GM23338 (cell line): ENCODE measurements around the gene OTUD7B. TPM values are rescaled to one million over a fixed set of nuclear protein-coding genes. Genes with fewer than 3 reads are reported as not detected.

ENCODE experiments used
- ATAC-seq: fragments of 200-7000 bp; cut with Tn5 transposase; 3 replicates; pipeline ENCODE4 v1.9.1; 2020
- DNase-seq: peaks from one replicate; pipeline ENCODE4 v3.0.0-alpha.2; 2015; ENCODE audit warnings: low spot score
- H2AFZ ChIP-seq: fragments of 200-600 bp; sonication (generic); 2 replicates; pipeline ENCODE4 v1.8.0; 2016; ENCODE audit warnings: antibody characterized with exemption, mild to moderate bottlenecking, moderate library complexity
- H3F3A ChIP-seq: fragments of 200-600 bp; sonication (generic); replicated peaks from 2 replicates; pipeline ENCODE4 v1.8.0; 2017; ENCODE audit warnings: antibody characterized with exemption, mixed run types, low read depth
- H3K27ac ChIP-seq: fragments of 200-600 bp; sonication (generic); 2 replicates; pipeline ENCODE4 v1.6.1; 2016; ENCODE audit warnings: low read depth
- H3K27me3 ChIP-seq: fragments of 200-600 bp; sonication (generic); 2 replicates; pipeline ENCODE4 v1.8.0; 2016; ENCODE audit warnings: mild to moderate bottlenecking, mixed run types, moderate library complexity; ENCODE audit not compliant: insufficient read depth
- H3K36me3 ChIP-seq: fragments of 200-600 bp; sonication (generic); 2 replicates; pipeline ENCODE4 v1.8.0; 2016; ENCODE audit warnings: mild to moderate bottlenecking; ENCODE audit not compliant: insufficient read depth
- H3K4me1 ChIP-seq: fragments of 200-600 bp; sonication (generic); 2 replicates; pipeline ENCODE4 v1.8.0; 2016; ENCODE audit warnings: mild to moderate bottlenecking, moderate library complexity; ENCODE audit not compliant: insufficient read depth
- H3K4me2 ChIP-seq: fragments of 200-600 bp; sonication (generic); 2 replicates; pipeline ENCODE4 v1.7.1; 2017; ENCODE audit warnings: mixed run types
- H3K4me3 ChIP-seq: fragments of 200-600 bp; sonication (generic); 2 replicates; pipeline ENCODE4 v1.6.1; 2016; ENCODE audit warnings: mixed run types
- H3K79me2 ChIP-seq: fragments of 200-600 bp; sonication (generic); replicated peaks from 2 replicates; pipeline ENCODE4 v1.8.0; 2017; ENCODE audit warnings: mild to moderate bottlenecking; ENCODE audit not compliant: insufficient read depth
- H3K9me2 ChIP-seq: fragments of 200-600 bp; sonication (generic); 2 replicates; pipeline ENCODE4 v1.8.0; 2017; ENCODE audit not compliant: insufficient read depth
- H4K20me1 ChIP-seq: fragments of 200-600 bp; sonication (generic); replicated peaks from 2 replicates; pipeline ENCODE4 v1.8.0; 2017; ENCODE audit warnings: mild to moderate bottlenecking; ENCODE audit not compliant: insufficient read depth
- H3K27ac Mint-ChIP-seq: 2 replicates; pipeline ENCODE4 v1.8.0; 2020; ENCODE audit warnings: inconsistent platforms, mild to moderate bottlenecking, moderate library complexity, mixed read lengths
- H3K27me3 Mint-ChIP-seq: 3 replicates; pipeline ENCODE4 v1.8.0; 2022; ENCODE audit warnings: low read depth, mild to moderate bottlenecking, moderate library complexity, mixed read lengths, inconsistent platforms; ENCODE audit not compliant: insufficient read depth, poor library complexity
- H3K36me3 Mint-ChIP-seq: 3 replicates; pipeline ENCODE4 v1.8.0; 2021; ENCODE audit warnings: low read depth, mild to moderate bottlenecking, inconsistent platforms, moderate library complexity, mixed read lengths
- H3K4me1 Mint-ChIP-seq: 3 replicates; pipeline ENCODE4 v1.8.0; 2020; ENCODE audit warnings: mild to moderate bottlenecking, inconsistent platforms, mixed read lengths
- H3K4me3 Mint-ChIP-seq: 3 replicates; pipeline ENCODE4 v1.8.0; 2021; ENCODE audit warnings: moderate library complexity, mild to moderate bottlenecking, inconsistent platforms, mixed read lengths
- H3K9me3 Mint-ChIP-seq: 3 replicates; pipeline ENCODE4 v1.8.0; 2020; ENCODE audit warnings: moderate library complexity, mild to moderate bottlenecking, inconsistent platforms, mixed read lengths
- CREB1 ChIP-seq: fragments of 250-450 bp; sonication (Bioruptor Pico); IDR thresholded peaks from 2 replicates; pipeline ENCODE4 v1.5.0; 2020; ENCODE audit warnings: low read depth, mild to moderate bottlenecking, moderate library complexity
- EZH2 ChIP-seq: fragments of 200-600 bp; sonication (generic); IDR thresholded peaks from one replicate; pipeline ENCODE4 v1.8.0; 2017; ENCODE audit warnings: antibody characterized with exemption, mild to moderate bottlenecking, low read depth; ENCODE audit not compliant: unreplicated experiment
- POLR2AphosphoS5 ChIP-seq: IDR thresholded peaks from 2 replicates; pipeline ENCODE4 v1.6.1; 2016; ENCODE audit warnings: antibody characterized with exemption, low read depth
- ZNF331 ChIP-seq: fragments of 250-450 bp; sonication (Bioruptor Pico); IDR thresholded peaks from 2 replicates; pipeline ENCODE4 v1.5.0; 2020; ENCODE audit warnings: low read depth, mild to moderate bottlenecking, moderate library complexity
- polyA plus RNA-seq: library from polyadenylated mRNA; unstranded; fragments of >200 nt; fragmentation: Nextera tagmentation; extraction: Ambion mirVana; gene quantifications from 2 replicates; pipeline ENCODE4 v1.2.1, GENCODE V29; 2016
- total RNA-seq: library from RNA; depleted of rRNA; stranded (reverse); fragments of >200 nt; shearing (Covaris generic); gene quantifications from 2 replicates; pipeline ENCODE4 v1.2.3, GENCODE V29; 2014
- TF ChIP-seq, protein P1 (sequence below): IDR thresholded peaks from 2 replicates; pipeline ENCODE4 v1.6.1; 2016; ENCODE audit warnings: antibody characterized with exemption
- TF ChIP-seq, protein P2 (sequence below): IDR thresholded peaks from one replicate; pipeline ENCODE4 v1.6.1; 2018; ENCODE audit warnings: antibody characterized with exemption; ENCODE audit not compliant: unreplicated experiment
- TF ChIP-seq, protein P3 (sequence below), 2 experiments: fragments of 200-600 bp in 1 of 2; sonication (generic) in 1 of 2; conservative IDR thresholded peaks; 2 replicates each; pipeline versions ENCODE4 v1.5.1 to v1.6.1; 2016 to 2017; ENCODE audit warnings: antibody characterized with exemption in 2 of 2, low read depth in 2 of 2, mild to moderate bottlenecking in 2 of 2, moderate library complexity in 1 of 2
- TF ChIP-seq, protein P4 (sequence below): fragments of 250-450 bp; sonication (Bioruptor Pico); IDR thresholded peaks from 2 replicates; pipeline ENCODE4 v1.5.0; 2020; ENCODE audit warnings: mild to moderate bottlenecking, moderate library complexity

OTUD7B gene
- total and polyA plus RNA-seq, 2 experiments from 2014 or later, result 3.7 to 9.9 TPM

DNA sequence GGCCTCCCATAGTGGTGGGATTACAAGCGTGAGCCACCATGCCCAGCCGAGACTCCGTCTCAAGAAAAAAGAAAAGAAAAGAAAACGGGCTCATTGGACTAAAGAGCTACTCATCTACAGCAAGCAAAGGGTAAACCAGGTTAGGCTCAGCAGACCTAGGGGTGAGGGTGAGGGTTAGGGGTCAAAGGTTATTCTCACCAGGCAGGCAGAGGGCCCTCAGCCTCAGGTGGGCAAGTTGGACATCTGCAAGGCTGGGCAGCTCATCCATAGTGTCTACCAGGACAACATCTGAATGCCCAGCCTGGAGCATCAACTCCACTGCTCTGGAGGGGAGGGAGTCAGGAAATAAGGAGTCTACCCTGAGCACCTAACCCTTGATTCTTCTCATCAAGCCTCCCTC, 77.3 kb downstream of the OTUD7B start (continued):
- TF ChIP-seq, protein P1, sequence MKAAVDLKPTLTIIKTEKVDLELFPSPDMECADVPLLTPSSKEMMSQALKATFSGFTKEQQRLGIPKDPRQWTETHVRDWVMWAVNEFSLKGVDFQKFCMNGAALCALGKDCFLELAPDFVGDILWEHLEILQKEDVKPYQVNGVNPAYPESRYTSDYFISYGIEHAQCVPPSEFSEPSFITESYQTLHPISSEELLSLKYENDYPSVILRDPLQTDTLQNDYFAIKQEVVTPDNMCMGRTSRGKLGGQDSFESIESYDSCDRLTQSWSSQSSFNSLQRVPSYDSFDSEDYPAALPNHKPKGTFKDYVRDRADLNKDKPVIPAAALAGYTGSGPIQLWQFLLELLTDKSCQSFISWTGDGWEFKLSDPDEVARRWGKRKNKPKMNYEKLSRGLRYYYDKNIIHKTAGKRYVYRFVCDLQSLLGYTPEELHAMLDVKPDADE, result no peak
- TF ChIP-seq ZNF331 (CRISPR knock-in tag), result no peak
- no peak for TF ChIP-seq CREB1 (CRISPR knock-in tag)
- TF ChIP-seq, protein P2, sequence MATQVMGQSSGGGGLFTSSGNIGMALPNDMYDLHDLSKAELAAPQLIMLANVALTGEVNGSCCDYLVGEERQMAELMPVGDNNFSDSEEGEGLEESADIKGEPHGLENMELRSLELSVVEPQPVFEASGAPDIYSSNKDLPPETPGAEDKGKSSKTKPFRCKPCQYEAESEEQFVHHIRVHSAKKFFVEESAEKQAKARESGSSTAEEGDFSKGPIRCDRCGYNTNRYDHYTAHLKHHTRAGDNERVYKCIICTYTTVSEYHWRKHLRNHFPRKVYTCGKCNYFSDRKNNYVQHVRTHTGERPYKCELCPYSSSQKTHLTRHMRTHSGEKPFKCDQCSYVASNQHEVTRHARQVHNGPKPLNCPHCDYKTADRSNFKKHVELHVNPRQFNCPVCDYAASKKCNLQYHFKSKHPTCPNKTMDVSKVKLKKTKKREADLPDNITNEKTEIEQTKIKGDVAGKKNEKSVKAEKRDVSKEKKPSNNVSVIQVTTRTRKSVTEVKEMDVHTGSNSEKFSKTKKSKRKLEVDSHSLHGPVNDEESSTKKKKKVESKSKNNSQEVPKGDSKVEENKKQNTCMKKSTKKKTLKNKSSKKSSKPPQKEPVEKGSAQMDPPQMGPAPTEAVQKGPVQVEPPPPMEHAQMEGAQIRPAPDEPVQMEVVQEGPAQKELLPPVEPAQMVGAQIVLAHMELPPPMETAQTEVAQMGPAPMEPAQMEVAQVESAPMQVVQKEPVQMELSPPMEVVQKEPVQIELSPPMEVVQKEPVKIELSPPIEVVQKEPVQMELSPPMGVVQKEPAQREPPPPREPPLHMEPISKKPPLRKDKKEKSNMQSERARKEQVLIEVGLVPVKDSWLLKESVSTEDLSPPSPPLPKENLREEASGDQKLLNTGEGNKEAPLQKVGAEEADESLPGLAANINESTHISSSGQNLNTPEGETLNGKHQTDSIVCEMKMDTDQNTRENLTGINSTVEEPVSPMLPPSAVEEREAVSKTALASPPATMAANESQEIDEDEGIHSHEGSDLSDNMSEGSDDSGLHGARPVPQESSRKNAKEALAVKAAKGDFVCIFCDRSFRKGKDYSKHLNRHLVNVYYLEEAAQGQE, result no peak
- TF ChIP-seq, protein P3, sequence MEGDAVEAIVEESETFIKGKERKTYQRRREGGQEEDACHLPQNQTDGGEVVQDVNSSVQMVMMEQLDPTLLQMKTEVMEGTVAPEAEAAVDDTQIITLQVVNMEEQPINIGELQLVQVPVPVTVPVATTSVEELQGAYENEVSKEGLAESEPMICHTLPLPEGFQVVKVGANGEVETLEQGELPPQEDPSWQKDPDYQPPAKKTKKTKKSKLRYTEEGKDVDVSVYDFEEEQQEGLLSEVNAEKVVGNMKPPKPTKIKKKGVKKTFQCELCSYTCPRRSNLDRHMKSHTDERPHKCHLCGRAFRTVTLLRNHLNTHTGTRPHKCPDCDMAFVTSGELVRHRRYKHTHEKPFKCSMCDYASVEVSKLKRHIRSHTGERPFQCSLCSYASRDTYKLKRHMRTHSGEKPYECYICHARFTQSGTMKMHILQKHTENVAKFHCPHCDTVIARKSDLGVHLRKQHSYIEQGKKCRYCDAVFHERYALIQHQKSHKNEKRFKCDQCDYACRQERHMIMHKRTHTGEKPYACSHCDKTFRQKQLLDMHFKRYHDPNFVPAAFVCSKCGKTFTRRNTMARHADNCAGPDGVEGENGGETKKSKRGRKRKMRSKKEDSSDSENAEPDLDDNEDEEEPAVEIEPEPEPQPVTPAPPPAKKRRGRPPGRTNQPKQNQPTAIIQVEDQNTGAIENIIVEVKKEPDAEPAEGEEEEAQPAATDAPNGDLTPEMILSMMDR (conservative IDR thresholded peaks at IDR 0.05; ENCODE audit: low read depth in 2 of 2), result no peak
- no peak for TF ChIP-seq EZH2

DNA sequence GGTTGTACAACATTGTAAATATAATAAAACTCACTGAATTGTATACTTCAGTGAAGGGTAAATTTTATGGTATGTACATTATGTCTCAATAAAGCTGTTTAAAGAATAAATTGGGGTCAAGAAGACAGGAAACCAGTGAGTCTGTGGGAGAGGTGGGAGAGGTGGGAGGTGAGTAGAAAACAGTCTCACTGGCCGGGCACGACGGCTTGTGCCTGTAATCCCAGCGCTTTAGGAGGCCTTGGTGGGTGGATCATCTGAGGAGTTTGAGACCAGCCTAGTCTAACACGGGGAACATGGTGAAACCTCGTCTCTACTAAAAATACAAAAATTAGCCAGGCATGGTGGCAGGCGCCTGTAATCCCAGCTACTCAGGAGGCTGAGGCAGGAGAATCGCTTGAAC, 78.1 kb downstream of the OTUD7B start:
- no peak overlapping the region for H3K4me3 Mint-ChIP-seq
- no peaks in the 10 kb centered on the region for H3K36me3 ChIP-seq
- TF ChIP-seq, protein P4, sequence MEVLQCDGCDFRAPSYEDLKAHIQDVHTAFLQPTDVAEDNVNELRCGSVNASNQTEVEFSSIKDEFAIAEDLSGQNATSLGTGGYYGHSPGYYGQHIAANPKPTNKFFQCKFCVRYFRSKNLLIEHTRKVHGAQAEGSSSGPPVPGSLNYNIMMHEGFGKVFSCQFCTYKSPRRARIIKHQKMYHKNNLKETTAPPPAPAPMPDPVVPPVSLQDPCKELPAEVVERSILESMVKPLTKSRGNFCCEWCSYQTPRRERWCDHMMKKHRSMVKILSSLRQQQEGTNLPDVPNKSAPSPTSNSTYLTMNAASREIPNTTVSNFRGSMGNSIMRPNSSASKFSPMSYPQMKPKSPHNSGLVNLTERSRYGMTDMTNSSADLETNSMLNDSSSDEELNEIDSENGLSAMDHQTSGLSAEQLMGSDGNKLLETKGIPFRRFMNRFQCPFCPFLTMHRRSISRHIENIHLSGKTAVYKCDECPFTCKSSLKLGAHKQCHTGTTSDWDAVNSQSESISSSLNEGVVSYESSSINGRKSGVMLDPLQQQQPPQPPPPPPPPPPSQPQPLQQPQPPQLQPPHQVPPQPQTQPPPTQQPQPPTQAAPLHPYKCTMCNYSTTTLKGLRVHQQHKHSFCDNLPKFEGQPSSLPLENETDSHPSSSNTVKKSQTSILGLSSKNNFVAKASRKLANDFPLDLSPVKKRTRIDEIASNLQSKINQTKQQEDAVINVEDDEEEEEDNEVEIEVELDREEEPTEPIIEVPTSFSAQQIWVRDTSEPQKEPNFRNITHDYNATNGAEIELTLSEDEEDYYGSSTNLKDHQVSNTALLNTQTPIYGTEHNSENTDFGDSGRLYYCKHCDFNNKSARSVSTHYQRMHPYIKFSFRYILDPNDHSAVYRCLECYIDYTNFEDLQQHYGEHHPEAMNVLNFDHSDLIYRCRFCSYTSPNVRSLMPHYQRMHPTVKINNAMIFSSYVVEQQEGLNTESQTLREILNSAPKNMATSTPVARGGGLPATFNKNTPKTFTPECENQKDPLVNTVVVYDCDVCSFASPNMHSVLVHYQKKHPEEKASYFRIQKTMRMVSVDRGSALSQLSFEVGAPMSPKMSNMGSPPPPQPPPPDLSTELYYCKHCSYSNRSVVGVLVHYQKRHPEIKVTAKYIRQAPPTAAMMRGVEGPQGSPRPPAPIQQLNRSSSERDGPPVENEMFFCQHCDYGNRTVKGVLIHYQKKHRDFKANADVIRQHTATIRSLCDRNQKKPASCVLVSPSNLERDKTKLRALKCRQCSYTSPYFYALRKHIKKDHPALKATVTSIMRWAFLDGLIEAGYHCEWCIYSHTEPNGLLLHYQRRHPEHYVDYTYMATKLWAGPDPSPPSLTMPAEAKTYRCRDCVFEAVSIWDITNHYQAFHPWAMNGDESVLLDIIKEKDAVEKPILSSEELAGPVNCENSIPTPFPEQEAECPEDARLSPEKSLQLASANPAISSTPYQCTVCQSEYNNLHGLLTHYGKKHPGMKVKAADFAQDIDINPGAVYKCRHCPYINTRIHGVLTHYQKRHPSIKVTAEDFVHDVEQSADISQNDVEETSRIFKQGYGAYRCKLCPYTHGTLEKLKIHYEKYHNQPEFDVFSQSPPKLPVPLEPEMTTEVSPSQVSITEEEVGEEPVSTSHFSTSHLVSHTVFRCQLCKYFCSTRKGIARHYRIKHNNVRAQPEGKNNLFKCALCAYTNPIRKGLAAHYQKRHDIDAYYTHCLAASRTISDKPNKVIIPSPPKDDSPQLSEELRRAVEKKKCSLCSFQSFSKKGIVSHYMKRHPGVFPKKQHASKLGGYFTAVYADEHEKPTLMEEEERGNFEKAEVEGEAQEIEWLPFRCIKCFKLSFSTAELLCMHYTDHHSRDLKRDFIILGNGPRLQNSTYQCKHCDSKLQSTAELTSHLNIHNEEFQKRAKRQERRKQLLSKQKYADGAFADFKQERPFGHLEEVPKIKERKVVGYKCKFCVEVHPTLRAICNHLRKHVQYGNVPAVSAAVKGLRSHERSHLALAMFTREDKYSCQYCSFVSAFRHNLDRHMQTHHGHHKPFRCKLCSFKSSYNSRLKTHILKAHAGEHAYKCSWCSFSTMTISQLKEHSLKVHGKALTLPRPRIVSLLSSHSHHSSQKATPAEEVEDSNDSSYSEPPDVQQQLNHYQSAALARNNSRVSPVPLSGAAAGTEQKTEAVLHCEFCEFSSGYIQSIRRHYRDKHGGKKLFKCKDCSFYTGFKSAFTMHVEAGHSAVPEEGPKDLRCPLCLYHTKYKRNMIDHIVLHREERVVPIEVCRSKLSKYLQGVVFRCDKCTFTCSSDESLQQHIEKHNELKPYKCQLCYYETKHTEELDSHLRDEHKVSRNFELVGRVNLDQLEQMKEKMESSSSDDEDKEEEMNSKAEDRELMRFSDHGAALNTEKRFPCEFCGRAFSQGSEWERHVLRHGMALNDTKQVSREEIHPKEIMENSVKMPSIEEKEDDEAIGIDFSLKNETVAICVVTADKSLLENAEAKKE (CRISPR knock-in tag), result no peak
- TF ChIP-seq ZNF331 (CRISPR knock-in tag) (no peak), POLR2AphosphoS5 (no peak), EZH2 (no peak), CREB1 (CRISPR knock-in tag) (no peak)
- TF ChIP-seq, protein P2, result no peak

More for the DNA sequence above, 78.1 kb downstream of the OTUD7B start:
- Histone ChIP-seq H3F3A (no peaks in the 10 kb centered on the region), H4K20me1 (no peaks in the 10 kb centered on the region), H3K4me2 (no peak overlapping the region), H3K4me1 (peaks cover 25% of the 10 kb centered on the region), H3K79me2 (peaks cover under 1% of the 10 kb centered on the region; the same call in 1 of the 2 replicates), H3K9me2 (no peaks in the 10 kb centered on the region), H3K27ac (no peak overlapping the region), H3K4me3 (no peak overlapping the region), H2AFZ (no peak overlapping the region), H3K27me3 (no peaks in the 10 kb centered on the region)
- no peaks in the 10 kb centered on the region for H3K36me3 Mint-ChIP-seq
- no peaks in the 10 kb centered on the region for H3K9me3 Mint-ChIP-seq
- H3K4me1 Mint-ChIP-seq, result peaks cover 27% of the 10 kb centered on the region
- no peak for DNase-seq
- H3K27ac Mint-ChIP-seq, result no peak overlapping the region
- ATAC-seq, result no peak
- H3K27me3 Mint-ChIP-seq, result peaks cover 8% of the 10 kb centered on the region
